Left lung (tissue), 10 donors: ENCODE data around the gene CD3E. TPM values are rescaled to one million over a fixed set of nuclear protein-coding genes. Genes with fewer than 3 reads are reported as not detected.

Experiments
- ATAC-seq: fragments of 200-7000 bp; cut with Tn5 transposase; one replicate; pipeline ENCODE4 v1.9.1; 2020; ENCODE audit warnings: moderate library complexity
- DNase-seq, 4 donors: peaks; one replicate each; pipeline ENCODE4 v3.0.0-alpha.2; 2013 to 2020
- H3K27ac ChIP-seq, 2 donors: fragments of 200-600 bp; sonication (generic) in 1 of 2; one replicate each; pipeline versions ENCODE4 v1.5.0 to v1.8.0; 2020 to 2021
- H3K27me3 ChIP-seq, 2 donors: fragments of 200-600 bp; sonication (generic) in 1 of 2; one replicate each; pipeline versions ENCODE4 v1.5.0 to v1.8.0; 2020 to 2021
- H3K36me3 ChIP-seq, 2 donors: fragments of 200-600 bp; sonication (generic) in 1 of 2; one replicate each; pipeline versions ENCODE4 v1.5.0 to v1.8.0; 2020 to 2021
- H3K4me1 ChIP-seq, 2 donors: fragments of 200-600 bp; one replicate each; pipeline ENCODE4 v1.8.0; 2021
- H3K4me3 ChIP-seq, 2 donors: fragments of 200-600 bp; sonication (generic) in 1 of 2; one replicate each; pipeline versions ENCODE4 v1.5.0 to v1.8.0; 2020 to 2021; ENCODE audit warnings: mild to moderate bottlenecking in 1 of 2
- H3K9me3 ChIP-seq, 2 donors: fragments of 200-600 bp; sonication (generic) in 1 of 2; one replicate each; pipeline versions ENCODE4 v1.5.0 to v1.8.0; 2020 to 2021
- CTCF ChIP-seq, 2 donors: fragments of 200-600 bp; sonication (generic) in 1 of 2; IDR thresholded peaks; one replicate each; pipeline versions ENCODE4 v1.5.0 to v1.8.0; 2021; ENCODE audit warnings: antibody characterized with exemption in 2 of 2
- intact Hi-C, 2 donors: fragments of 100-400 bp; cut with DNase I; formaldehyde crosslinking; loops; one replicate each; pipeline versions ENCODE4 v1.11.2 to v1.14.2; 2022
- polyA plus RNA-seq, 6 donors: library from polyadenylated mRNA; unstranded; fragments of 120-200 nt; gene quantifications; one replicate each; pipeline ENCODE4 v1.2.1, GENCODE V29; 2013; ENCODE audit not compliant: insufficient read length in 6 of 6
- total RNA-seq, 2 donors: library from RNA; stranded (reverse); fragmentation: NEBNext Ultra II Directional; extraction: Animal tissue kit (Norgen Biotek cat#: 25700); gene quantifications; one replicate each; pipeline ENCODE4 v1.2.1, GENCODE V29; 2021
- donor health status: DM: no; HTN: yes; CAD: no.
- donor health status: DM: no; HTN: no; CAD: no.

CD3E gene
- total and polyA plus RNA-seq, 8 donors, result 0.95 to 10.5 (median 2.1) TPM

GRCh38 chr11:118328745-118329144 lies 24.2 kb downstream of the CD3E start:
- Histone ChIP-seq H3K27ac (no peak overlapping the region), H3K4me1 (no peaks in the 10 kb centered on the region), H3K9me3 (no peaks in the 10 kb centered on the region), H3K4me3 (no peak overlapping the region), H3K36me3 (no peaks in the 10 kb centered on the region), H3K27me3 (no peaks in the 10 kb centered on the region)
- TF ChIP-seq CTCF (IDR thresholded peaks at IDR 0.05), result no peak
- no peak for DNase-seq
- no peak for ATAC-seq
- intact Hi-C loops, result no loop called here

GRCh38 chr11:118334745-118335144 lies 30.2 kb downstream of the CD3E start:
- TF ChIP-seq CTCF (IDR thresholded peaks at IDR 0.05), result no peak
- no peak for ATAC-seq
- H3K4me3 ChIP-seq, result no peak overlapping the region
- DNase-seq, result no peak
- H3K36me3 ChIP-seq, result no peaks in the 10 kb centered on the region
- no peaks in the 10 kb centered on the region for H3K4me1 ChIP-seq
- no peaks in the 10 kb centered on the region for H3K9me3 ChIP-seq
- no peaks in the 10 kb centered on the region for H3K27me3 ChIP-seq
- H3K27ac ChIP-seq, result no peak overlapping the region
- intact Hi-C loops, result no loop called here

- TF ChIP-seq CTCF (IDR thresholded peaks at IDR 0.05), result no peak
- H3K36me3 ChIP-seq, result no peaks in the 10 kb centered on the region
- H3K27ac ChIP-seq, result no peak overlapping the region
- no peaks in the 10 kb centered on the region for H3K9me3 ChIP-seq
- no peak overlapping the region for H3K4me3 ChIP-seq
- ATAC-seq (peak; percentile 26), DNase-seq (peak in 1 of 4 donors; percentile 20)
- intact Hi-C loops, result no loop called here
- H3K27me3 ChIP-seq, result no peaks in the 10 kb centered on the region
- no peaks in the 10 kb centered on the region for H3K4me1 ChIP-seq
These were observed 34.1 kb downstream of the CD3E start for GRCh38 chr11:118338637-118339061.

GRCh38 chr11:118339281-118339961 lies 34.9 kb downstream of the CD3E start:
- no peak overlapping the region for H3K27ac ChIP-seq
- DNase-seq, result no peak

GRCh38 chr11:118340449-118340848 lies 35.9 kb downstream of the CD3E start:
- intact Hi-C loops, result loop anchor here in 1 of 2 donors (10.0 kb wide), 1 partner anchor 46 kb away; no protein-coding TSS in a partner anchor
- H3K27ac ChIP-seq, result no peak overlapping the region
- no peaks in the 10 kb centered on the region for H3K27me3 ChIP-seq
- no peaks in the 10 kb centered on the region for H3K4me1 ChIP-seq
- no peaks in the 10 kb centered on the region for H3K9me3 ChIP-seq
- no peak for DNase-seq
- TF ChIP-seq CTCF (IDR thresholded peaks at IDR 0.05), result no peak
- H3K36me3 ChIP-seq, result no peaks in the 10 kb centered on the region
- peak overlapping the region in 1 of 2 donors; percentile 22 for H3K4me3 ChIP-seq
- ATAC-seq, result no peak

More at GRCh38 chr11:118339281-118339961, 34.9 kb downstream of the CD3E start:
- Histone ChIP-seq H3K36me3 (no peaks in the 10 kb centered on the region), H3K9me3 (no peaks in the 10 kb centered on the region), H3K4me1 (no peaks in the 10 kb centered on the region), H3K27me3 (no peaks in the 10 kb centered on the region), H3K4me3 (peak overlapping the region in 1 of 2 donors; percentile 22)
- TF ChIP-seq CTCF (IDR thresholded peaks at IDR 0.05), result no peak
- intact Hi-C loops, result no loop called here
- no peak for ATAC-seq
